HEK293 (cell line): ENCODE data around the gene SLC39A7.

Source experiments
- GFI1B ChIP-seq: fragments of 450-650 bp; formaldehyde crosslinking; IDR thresholded peaks from 2 replicates; pipeline ENCODE4 v1.5.1; 2016; ENCODE audit warnings: missing biosample characterization, missing genetic modification characterization
- IKZF3 ChIP-seq: fragments of 450-650 bp; IDR thresholded peaks from 2 replicates; pipeline ENCODE4 v1.5.0; 2018; ENCODE audit warnings: missing biosample characterization, mild to moderate bottlenecking, missing genetic modification characterization, moderate library complexity
- INSM2 ChIP-seq: fragments of 450-650 bp; formaldehyde crosslinking; IDR thresholded peaks from 2 replicates; pipeline ENCODE4 v1.5.1; 2016; ENCODE audit warnings: missing biosample characterization, missing genetic modification characterization
- MEIS1 ChIP-seq: sonication (generic); formaldehyde crosslinking; IDR thresholded peaks from 2 replicates; pipeline ENCODE4 v1.8.1; 2022; ENCODE audit warnings: missing genetic modification reagents, mild to moderate bottlenecking, borderline replicate concordance
- PATZ1 ChIP-seq: fragments of 450-650 bp; formaldehyde crosslinking; IDR thresholded peaks from 2 replicates; pipeline ENCODE4 v1.5.1; 2016; ENCODE audit warnings: missing biosample characterization, missing genetic modification characterization
- SCRT1 ChIP-seq: fragments of 450-650 bp; formaldehyde crosslinking; IDR thresholded peaks from 2 replicates; pipeline ENCODE4 v1.5.1; 2016; ENCODE audit warnings: missing biosample characterization, missing genetic modification characterization, borderline replicate concordance
- SP3 ChIP-seq: fragments of 450-650 bp; formaldehyde crosslinking; IDR thresholded peaks from 2 replicates; pipeline ENCODE4 v1.5.1; 2016; ENCODE audit warnings: missing biosample characterization, missing genetic modification characterization
- ZBTB10 ChIP-seq: fragments of 450-650 bp; formaldehyde crosslinking; IDR thresholded peaks from 2 replicates; pipeline ENCODE4 v1.5.1; 2016; ENCODE audit warnings: missing biosample characterization, missing genetic modification characterization
- ZEB2 ChIP-seq: fragments of 450-650 bp; formaldehyde crosslinking; IDR thresholded peaks from 2 replicates; pipeline ENCODE4 v1.5.1; 2016; ENCODE audit warnings: missing biosample characterization, missing genetic modification characterization
- ZNF16 ChIP-seq: fragments of 450-650 bp; formaldehyde crosslinking; IDR thresholded peaks from 2 replicates; pipeline ENCODE4 v1.5.1; 2016; ENCODE audit warnings: low read depth, missing biosample characterization, missing genetic modification characterization
- ZNF354C ChIP-seq: fragments of 450-650 bp; formaldehyde crosslinking; IDR thresholded peaks from 2 replicates; pipeline ENCODE4 v1.5.1; 2016; ENCODE audit warnings: missing biosample characterization, missing genetic modification characterization, low read depth, borderline replicate concordance
- ZNF510 ChIP-seq: fragments of 450-650 bp; formaldehyde crosslinking; IDR thresholded peaks from 2 replicates; pipeline ENCODE4 v1.5.1; 2018; ENCODE audit warnings: mild to moderate bottlenecking, missing genetic modification characterization, missing biosample characterization; ENCODE audit not compliant: insufficient replicate concordance
- ZNF514 ChIP-seq: fragments of 450-650 bp; formaldehyde crosslinking; IDR thresholded peaks from 2 replicates; pipeline ENCODE4 v1.5.1; 2016; ENCODE audit warnings: missing biosample characterization, missing genetic modification characterization
- ZNF610 ChIP-seq: fragments of 450-650 bp; formaldehyde crosslinking; IDR thresholded peaks from 2 replicates; pipeline ENCODE4 v1.5.1; 2016; ENCODE audit warnings: missing biosample characterization, missing genetic modification characterization, borderline replicate concordance
- ZNF621 ChIP-seq: fragments of 450-650 bp; formaldehyde crosslinking; IDR thresholded peaks from 2 replicates; pipeline ENCODE4 v1.5.1; 2017; ENCODE audit warnings: missing biosample characterization, missing genetic modification characterization
- ZNF624 ChIP-seq: fragments of 450-650 bp; formaldehyde crosslinking; IDR thresholded peaks from 2 replicates; pipeline ENCODE4 v1.5.1; 2017; ENCODE audit warnings: missing biosample characterization, missing genetic modification characterization
- ZNF626 ChIP-seq: fragments of 450-650 bp; sonication (Bioruptor Pico); formaldehyde crosslinking; IDR thresholded peaks from 2 replicates; pipeline ENCODE4 v1.5.1; 2018; ENCODE audit warnings: missing biosample characterization, missing genetic modification characterization, inconsistent platforms
- ZNF777 ChIP-seq: fragments of 450-650 bp; formaldehyde crosslinking; IDR thresholded peaks from 2 replicates; pipeline ENCODE4 v1.5.1; 2017; ENCODE audit warnings: missing biosample characterization, missing genetic modification characterization, borderline replicate concordance
- ZNF785 ChIP-seq: fragments of 450-650 bp; formaldehyde crosslinking; IDR thresholded peaks from 2 replicates; pipeline ENCODE4 v1.5.1; 2016; ENCODE audit warnings: missing biosample characterization, missing genetic modification characterization
- ZNF843 ChIP-seq: fragments of 450-650 bp; formaldehyde crosslinking; IDR thresholded peaks from 2 replicates; pipeline ENCODE4 v1.5.1; 2016; ENCODE audit warnings: missing biosample characterization, missing genetic modification characterization
- ZSCAN16 ChIP-seq: fragments of 450-650 bp; formaldehyde crosslinking; IDR thresholded peaks from 2 replicates; pipeline ENCODE4 v1.5.1; 2016; ENCODE audit warnings: missing biosample characterization, missing genetic modification characterization
- TF ChIP-seq, protein P1 (sequence below): fragments of 450-650 bp; formaldehyde crosslinking; IDR thresholded peaks from 2 replicates; pipeline ENCODE4 v1.5.1; 2017; ENCODE audit warnings: missing biosample characterization, missing genetic modification characterization
- TF ChIP-seq, protein P2 (sequence below): fragments of 450-650 bp; formaldehyde crosslinking; IDR thresholded peaks from 2 replicates; pipeline ENCODE4 v1.5.1; 2016; ENCODE audit warnings: missing biosample characterization, missing genetic modification characterization, low read depth
- TF ChIP-seq, protein P3 (sequence below): fragments of 450-650 bp; formaldehyde crosslinking; IDR thresholded peaks from 2 replicates; pipeline ENCODE4 v1.5.1; 2016; ENCODE audit warnings: missing biosample characterization, missing genetic modification characterization
- TF ChIP-seq, protein P4 (sequence below): fragments of 450-650 bp; formaldehyde crosslinking; IDR thresholded peaks from 2 replicates; pipeline ENCODE4 v1.5.1; 2017; ENCODE audit warnings: missing biosample characterization, missing genetic modification characterization

The SLC39A7 gene

GRCh38 chr6:33247977-33248642, 47.4 kb downstream of the SLC39A7 start (continued):
- peak; percentile 18; the same call in 1 of the 2 replicates for TF ChIP-seq INSM2 (tag by site-specific recombination)
- peak; percentile 26 for TF ChIP-seq SP3 (tag by site-specific recombination)
- TF ChIP-seq, protein P1, sequence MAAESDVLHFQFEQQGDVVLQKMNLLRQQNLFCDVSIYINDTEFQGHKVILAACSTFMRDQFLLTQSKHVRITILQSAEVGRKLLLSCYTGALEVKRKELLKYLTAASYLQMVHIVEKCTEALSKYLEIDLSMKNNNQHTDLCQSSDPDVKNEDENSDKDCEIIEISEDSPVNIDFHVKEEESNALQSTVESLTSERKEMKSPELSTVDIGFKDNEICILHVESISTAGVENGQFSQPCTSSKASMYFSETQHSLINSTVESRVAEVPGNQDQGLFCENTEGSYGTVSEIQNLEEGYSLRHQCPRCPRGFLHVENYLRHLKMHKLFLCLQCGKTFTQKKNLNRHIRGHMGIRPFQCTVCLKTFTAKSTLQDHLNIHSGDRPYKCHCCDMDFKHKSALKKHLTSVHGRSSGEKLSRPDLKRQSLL (tag by site-specific recombination), result no peak
- TF ChIP-seq MEIS1, result no peak
- no peak for TF ChIP-seq ZNF16 (tag by site-specific recombination)
- TF ChIP-seq ZBTB10 (tag by site-specific recombination), result peak; percentile 41; the same call in 1 of the 2 replicates
- TF ChIP-seq ZNF621 (tag by site-specific recombination), result no peak
- no peak for TF ChIP-seq ZNF777 (tag by site-specific recombination)
- TF ChIP-seq PATZ1 (tag by site-specific recombination), result peak; percentile 47; the same call in 1 of the 2 replicates
- TF ChIP-seq SCRT1 (tag by site-specific recombination), result no peak
- no peak for TF ChIP-seq ZNF510 (tag by site-specific recombination)
- TF ChIP-seq ZNF843 (tag by site-specific recombination), result no peak
- TF ChIP-seq, protein P2, sequence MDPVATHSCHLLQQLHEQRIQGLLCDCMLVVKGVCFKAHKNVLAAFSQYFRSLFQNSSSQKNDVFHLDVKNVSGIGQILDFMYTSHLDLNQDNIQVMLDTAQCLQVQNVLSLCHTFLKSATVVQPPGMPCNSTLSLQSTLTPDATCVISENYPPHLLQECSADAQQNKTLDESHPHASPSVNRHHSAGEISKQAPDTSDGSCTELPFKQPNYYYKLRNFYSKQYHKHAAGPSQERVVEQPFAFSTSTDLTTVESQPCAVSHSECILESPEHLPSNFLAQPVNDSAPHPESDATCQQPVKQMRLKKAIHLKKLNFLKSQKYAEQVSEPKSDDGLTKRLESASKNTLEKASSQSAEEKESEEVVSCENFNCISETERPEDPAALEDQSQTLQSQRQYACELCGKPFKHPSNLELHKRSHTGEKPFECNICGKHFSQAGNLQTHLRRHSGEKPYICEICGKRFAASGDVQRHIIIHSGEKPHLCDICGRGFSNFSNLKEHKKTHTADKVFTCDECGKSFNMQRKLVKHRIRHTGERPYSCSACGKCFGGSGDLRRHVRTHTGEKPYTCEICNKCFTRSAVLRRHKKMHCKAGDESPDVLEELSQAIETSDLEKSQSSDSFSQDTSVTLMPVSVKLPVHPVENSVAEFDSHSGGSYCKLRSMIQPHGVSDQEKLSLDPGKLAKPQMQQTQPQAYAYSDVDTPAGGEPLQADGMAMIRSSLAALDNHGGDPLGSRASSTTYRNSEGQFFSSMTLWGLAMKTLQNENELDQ (tag by site-specific recombination), result no peak
- TF ChIP-seq, protein P3, sequence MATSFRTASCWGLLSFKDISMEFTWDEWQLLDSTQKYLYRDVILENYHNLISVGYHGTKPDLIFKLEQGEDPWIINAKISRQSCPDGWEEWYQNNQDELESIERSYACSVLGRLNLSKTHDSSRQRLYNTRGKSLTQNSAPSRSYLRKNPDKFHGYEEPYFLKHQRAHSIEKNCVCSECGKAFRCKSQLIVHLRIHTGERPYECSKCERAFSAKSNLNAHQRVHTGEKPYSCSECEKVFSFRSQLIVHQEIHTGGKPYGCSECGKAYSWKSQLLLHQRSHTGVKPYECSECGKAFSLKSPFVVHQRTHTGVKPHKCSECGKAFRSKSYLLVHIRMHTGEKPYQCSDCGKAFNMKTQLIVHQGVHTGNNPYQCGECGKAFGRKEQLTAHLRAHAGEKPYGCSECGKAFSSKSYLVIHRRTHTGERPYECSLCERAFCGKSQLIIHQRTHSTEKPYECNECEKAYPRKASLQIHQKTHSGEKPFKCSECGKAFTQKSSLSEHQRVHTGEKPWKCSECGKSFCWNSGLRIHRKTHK (tag by site-specific recombination), result no peak
- peak; percentile 50; the same call in 1 of the 2 replicates for TF ChIP-seq ZEB2 (tag by site-specific recombination)
- TF ChIP-seq ZNF785 (tag by site-specific recombination), result no peak
- TF ChIP-seq, protein P4, sequence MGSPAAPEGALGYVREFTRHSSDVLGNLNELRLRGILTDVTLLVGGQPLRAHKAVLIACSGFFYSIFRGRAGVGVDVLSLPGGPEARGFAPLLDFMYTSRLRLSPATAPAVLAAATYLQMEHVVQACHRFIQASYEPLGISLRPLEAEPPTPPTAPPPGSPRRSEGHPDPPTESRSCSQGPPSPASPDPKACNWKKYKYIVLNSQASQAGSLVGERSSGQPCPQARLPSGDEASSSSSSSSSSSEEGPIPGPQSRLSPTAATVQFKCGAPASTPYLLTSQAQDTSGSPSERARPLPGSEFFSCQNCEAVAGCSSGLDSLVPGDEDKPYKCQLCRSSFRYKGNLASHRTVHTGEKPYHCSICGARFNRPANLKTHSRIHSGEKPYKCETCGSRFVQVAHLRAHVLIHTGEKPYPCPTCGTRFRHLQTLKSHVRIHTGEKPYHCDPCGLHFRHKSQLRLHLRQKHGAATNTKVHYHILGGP (tag by site-specific recombination), result no peak
- no peak for TF ChIP-seq ZNF610 (tag by site-specific recombination)
- no peak for TF ChIP-seq ZNF354C (tag by site-specific recombination)
- TF ChIP-seq ZSCAN16, result no peak
- TF ChIP-seq ZNF626 (tag by site-specific recombination), result no peak
- no peak for TF ChIP-seq ZNF514
- no peak for TF ChIP-seq IKZF3
- no peak for TF ChIP-seq ZNF624 (tag by site-specific recombination)
- no peak for TF ChIP-seq GFI1B (tag by site-specific recombination)
